Measurements from ENCODE around the gene CMKLR1.

GRCh38 chr12:108305520-108305919 is 33.6 kb downstream of the CMKLR1 start:
- TF ChIP-seq GATA3 (IDR thresholded peaks at IDR 0.05; ENCODE audit: low read depth, low read length) (no peak), GATA2 (IDR thresholded peaks at IDR 0.05; ENCODE audit: low read depth, low read length) (no peak)
